ENCODE results near the gene HCFC2. TPM values are rescaled to one million over a fixed set of nuclear protein-coding genes. Genes with fewer than 3 reads are reported as not detected.

The HCFC2 gene
- total RNA-seq, 4 donors from 2014 or later = 20.2 to 33.5 (median 30.6) TPM

DNA sequence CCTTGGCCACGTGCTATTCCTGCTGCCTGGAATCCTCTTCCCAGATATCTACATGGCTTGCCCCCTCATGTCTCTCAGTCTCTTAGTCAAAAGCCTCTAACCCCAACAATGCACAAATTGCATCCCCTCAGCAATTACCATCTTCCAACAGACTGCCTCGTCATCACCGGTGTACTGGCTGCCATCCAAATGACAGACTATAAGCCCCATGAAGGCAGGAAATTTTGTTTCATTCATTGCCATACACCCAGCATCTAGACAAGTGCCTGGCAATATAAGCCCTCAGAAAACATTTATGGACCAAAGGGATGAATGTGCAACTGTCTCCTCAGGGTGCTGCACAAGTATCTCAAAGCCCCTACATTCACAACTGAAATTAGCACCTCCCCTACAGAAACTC is 20.2 kb upstream of the HCFC2 start:
- H3K27me3 ChIP-seq = no peaks in the 10 kb centered on the region
- WGBS, 2 donors = 89 to 95% methylated on average over 3 of the region's 3 CpGs
- H3K27ac ChIP-seq = no peak overlapping the region
- TF ChIP-seq EP300 (IDR thresholded peaks at IDR 0.05) = no peak
- no peak for TF ChIP-seq CTCF (IDR thresholded peaks at IDR 0.05)
- TF ChIP-seq POLR2A (IDR thresholded peaks at IDR 0.05) = no peak
- H3K4me3 ChIP-seq = no peak overlapping the region
- no peak for DNase-seq (ENCODE audit: low spot score in 2 of 2)
- H3K4me1 ChIP-seq = peaks cover 0 to 22% (median 0%) of the 10 kb centered on the region in 4 donors
- no peaks in the 10 kb centered on the region for H3K9me3 ChIP-seq
- peaks cover 0 to 11% (median 0%) of the 10 kb centered on the region in 3 donors for H3K36me3 ChIP-seq

DNA sequence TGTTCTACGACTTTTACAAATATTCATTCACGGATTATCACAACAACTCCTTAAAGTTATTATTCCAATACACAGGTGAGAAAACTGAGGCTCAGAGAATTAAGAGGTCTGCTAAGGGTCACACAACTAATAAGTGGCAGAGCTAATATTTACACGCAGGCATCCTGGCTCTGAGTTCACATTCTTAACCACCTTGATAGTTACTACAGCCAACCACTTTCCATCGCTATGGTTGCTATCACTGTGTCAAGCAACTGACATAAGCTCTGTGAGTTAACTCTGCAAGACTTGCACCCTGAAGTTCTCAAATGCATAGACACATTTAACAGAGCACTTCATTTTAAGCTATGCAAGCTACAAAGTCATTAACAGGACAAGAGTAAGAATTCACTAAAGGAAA is 18.0 kb upstream of the HCFC2 start:
- H3K36me3 ChIP-seq = peaks cover 0 to 9% (median 0%) of the 10 kb centered on the region in 3 donors
- H3K27me3 ChIP-seq = no peaks in the 10 kb centered on the region
- WGBS, 2 donors = 92 to 96% methylated on average over 4 of the region's 4 CpGs
- no peak overlapping the region for H3K27ac ChIP-seq
- peaks cover 0 to 30% (median 0%) of the 10 kb centered on the region in 4 donors for H3K4me1 ChIP-seq
- no peak for DNase-seq (ENCODE audit: low spot score in 2 of 2)
- H3K4me3 ChIP-seq = no peak overlapping the region
- TF ChIP-seq POLR2A (IDR thresholded peaks at IDR 0.05) (no peak), CTCF (IDR thresholded peaks at IDR 0.05) (no peak), EP300 (IDR thresholded peaks at IDR 0.05) (no peak)
- no peaks in the 10 kb centered on the region for H3K9me3 ChIP-seq

GRCh38 chr12:104048162-104048561 is 16.2 kb upstream of the HCFC2 start:
- Histone ChIP-seq H3K36me3 (no peaks in the 10 kb centered on the region), H3K4me3 (peak overlapping the region in 2 of 4 donors; percentile 2 to 61), H3K27ac (peak overlapping the region in 1 of 4 donors; percentile 6), H3K4me1 (peaks cover 0 to 30% (median 0%) of the 10 kb centered on the region in 4 donors), H3K9me3 (no peaks in the 10 kb centered on the region), H3K27me3 (no peaks in the 10 kb centered on the region)
- 68 to 74% methylated on average over 5 of the region's 5 CpGs for WGBS, 2 donors
- TF ChIP-seq EP300 (IDR thresholded peaks at IDR 0.05) (no peak), POLR2A (IDR thresholded peaks at IDR 0.05) (no peak), CTCF (IDR thresholded peaks at IDR 0.05) (no peak)
- no peak for DNase-seq (ENCODE audit: low spot score in 2 of 2)

- no peaks in the 10 kb centered on the region for H3K27me3 ChIP-seq
- no peaks in the 10 kb centered on the region for H3K9me3 ChIP-seq
- peak overlapping the region in 3 of 4 donors; percentile 2 to 61 (median 33) for H3K4me3 ChIP-seq
- TF ChIP-seq EP300 (IDR thresholded peaks at IDR 0.05) (no peak), CTCF (IDR thresholded peaks at IDR 0.05) (no peak), POLR2A (IDR thresholded peaks at IDR 0.05) (no peak)
- H3K27ac ChIP-seq = peak overlapping the region in 1 of 4 donors; percentile 80
- peaks cover 0 to 30% (median 0%) of the 10 kb centered on the region in 4 donors for H3K4me1 ChIP-seq
- no peaks in the 10 kb centered on the region for H3K36me3 ChIP-seq
- 44 to 56% methylated on average over 3 of the region's 3 CpGs for WGBS, 2 donors
- no peak for DNase-seq (ENCODE audit: low spot score in 2 of 2)
Observed at GRCh38 chr12:104048811-104049210, 15.5 kb upstream of the HCFC2 start.

GRCh38 chr12:104049278-104049902 is 14.9 kb upstream of the HCFC2 start:
- H3K9me3 ChIP-seq = no peaks in the 10 kb centered on the region
- TF ChIP-seq EP300 (IDR thresholded peaks at IDR 0.05) (no peak), CTCF (IDR thresholded peaks at IDR 0.05) (no peak), POLR2A (IDR thresholded peaks at IDR 0.05) (no peak)
- peak overlapping the region; percentile 33 to 61 (median 44) for H3K4me3 ChIP-seq
- H3K27me3 ChIP-seq = no peaks in the 10 kb centered on the region
- H3K36me3 ChIP-seq = no peaks in the 10 kb centered on the region
- DNase-seq (ENCODE audit: low spot score in 2 of 2) = peak in 1 of 2 donors; percentile 31
- 7 to 9% methylated on average over 9 of the region's 9 CpGs for WGBS, 2 donors
- peak overlapping the region; percentile 29 to 80 (median 58) for H3K27ac ChIP-seq
- peaks cover 0 to 30% (median 0%) of the 10 kb centered on the region in 4 donors for H3K4me1 ChIP-seq

Measured in tibial nerve (tissue), 4 donors.